ENCODE data around the gene EIF1AX. TPM values are rescaled to one million over a fixed set of nuclear protein-coding genes. Genes with fewer than 3 reads are reported as not detected.

EIF1AX gene
- polyA plus RNA-seq, 1 donor from 2014 or later: 67.1 TPM

GRCh38 chrX:20159797-20160385 is 18.3 kb upstream of the EIF1AX start:
- no peaks in the 10 kb centered on the region for H3K79me2 ChIP-seq (replicated peaks; ENCODE audit: insufficient read depth, low read length)
- TF ChIP-seq SMC3 (conservative IDR thresholded peaks at IDR 0.05; ENCODE audit: poor library complexity): no peak
- TF ChIP-seq CTCF (IDR thresholded peaks at IDR 0.05; ENCODE audit: poor library complexity, severe bottlenecking): no peak
- TF ChIP-seq EZH2 (IDR thresholded peaks at IDR 0.05; ENCODE audit: borderline replicate concordance, insufficient read depth, low read length, poor library complexity, severe bottlenecking): no peak
- no peak for TF ChIP-seq MXI1 (conservative IDR thresholded peaks at IDR 0.05; ENCODE audit: poor library complexity, severe bottlenecking)
- TF ChIP-seq, protein P1, sequence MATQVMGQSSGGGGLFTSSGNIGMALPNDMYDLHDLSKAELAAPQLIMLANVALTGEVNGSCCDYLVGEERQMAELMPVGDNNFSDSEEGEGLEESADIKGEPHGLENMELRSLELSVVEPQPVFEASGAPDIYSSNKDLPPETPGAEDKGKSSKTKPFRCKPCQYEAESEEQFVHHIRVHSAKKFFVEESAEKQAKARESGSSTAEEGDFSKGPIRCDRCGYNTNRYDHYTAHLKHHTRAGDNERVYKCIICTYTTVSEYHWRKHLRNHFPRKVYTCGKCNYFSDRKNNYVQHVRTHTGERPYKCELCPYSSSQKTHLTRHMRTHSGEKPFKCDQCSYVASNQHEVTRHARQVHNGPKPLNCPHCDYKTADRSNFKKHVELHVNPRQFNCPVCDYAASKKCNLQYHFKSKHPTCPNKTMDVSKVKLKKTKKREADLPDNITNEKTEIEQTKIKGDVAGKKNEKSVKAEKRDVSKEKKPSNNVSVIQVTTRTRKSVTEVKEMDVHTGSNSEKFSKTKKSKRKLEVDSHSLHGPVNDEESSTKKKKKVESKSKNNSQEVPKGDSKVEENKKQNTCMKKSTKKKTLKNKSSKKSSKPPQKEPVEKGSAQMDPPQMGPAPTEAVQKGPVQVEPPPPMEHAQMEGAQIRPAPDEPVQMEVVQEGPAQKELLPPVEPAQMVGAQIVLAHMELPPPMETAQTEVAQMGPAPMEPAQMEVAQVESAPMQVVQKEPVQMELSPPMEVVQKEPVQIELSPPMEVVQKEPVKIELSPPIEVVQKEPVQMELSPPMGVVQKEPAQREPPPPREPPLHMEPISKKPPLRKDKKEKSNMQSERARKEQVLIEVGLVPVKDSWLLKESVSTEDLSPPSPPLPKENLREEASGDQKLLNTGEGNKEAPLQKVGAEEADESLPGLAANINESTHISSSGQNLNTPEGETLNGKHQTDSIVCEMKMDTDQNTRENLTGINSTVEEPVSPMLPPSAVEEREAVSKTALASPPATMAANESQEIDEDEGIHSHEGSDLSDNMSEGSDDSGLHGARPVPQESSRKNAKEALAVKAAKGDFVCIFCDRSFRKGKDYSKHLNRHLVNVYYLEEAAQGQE (IDR thresholded peaks at IDR 0.05; ENCODE audit: borderline replicate concordance): no peak
- no peak for TF ChIP-seq TAF1 (IDR thresholded peaks at IDR 0.05; ENCODE audit: low read depth)
- TF ChIP-seq POLR2AphosphoS5 (IDR thresholded peaks at IDR 0.05): no peak
- no peak for TF ChIP-seq EP300 (conservative IDR thresholded peaks at IDR 0.05; ENCODE audit: poor library complexity, severe bottlenecking)
- TF ChIP-seq RAD21 (conservative IDR thresholded peaks at IDR 0.05): no peak
- no peak overlapping the region for H3K4me3 ChIP-seq (ENCODE audit: low read length)
- H3F3A ChIP-seq (ENCODE audit: insufficient read depth, low read length, poor library complexity, severe bottlenecking): no peaks in the 10 kb centered on the region
- H3K36me3 ChIP-seq (ENCODE audit: insufficient read depth, low read length): no peaks in the 10 kb centered on the region
- no peaks in the 10 kb centered on the region for H3K9me2 ChIP-seq (ENCODE audit: insufficient read depth, low read length)
- H4K20me1 ChIP-seq (ENCODE audit: insufficient read depth): no peaks in the 10 kb centered on the region
- no peak overlapping the region for H2AFZ ChIP-seq (ENCODE audit: low read depth, low read length)
- no peak overlapping the region for H3K9ac ChIP-seq (ENCODE audit: low read length)
- H3K27me3 ChIP-seq (ENCODE audit: insufficient read depth, low read depth, low read length): no peaks in the 10 kb centered on the region
- no peak overlapping the region for H3K27ac ChIP-seq (ENCODE audit: low read length)
- no peaks in the 10 kb centered on the region for H3K9me3 ChIP-seq (ENCODE audit: low read length)
- H3K4me2 ChIP-seq (ENCODE audit: low read length): no peak overlapping the region

GRCh38 chrX:20151689-20152088 is 10.1 kb upstream of the EIF1AX start:
- Histone ChIP-seq H4K20me1 (ENCODE audit: insufficient read depth) (no peaks in the 10 kb centered on the region), H3K27me3 (ENCODE audit: insufficient read depth, low read depth, low read length) (no peaks in the 10 kb centered on the region)

More at GRCh38 chrX:20151689-20152088, 10.1 kb upstream of the EIF1AX start:
- Histone ChIP-seq H3K36me3 (ENCODE audit: insufficient read depth, low read length) (no peaks in the 10 kb centered on the region), H3K27ac (ENCODE audit: low read length) (no peak overlapping the region), H3K4me3 (ENCODE audit: low read length) (no peak overlapping the region), H3K4me2 (ENCODE audit: low read length) (no peak overlapping the region), H2AFZ (ENCODE audit: low read depth, low read length) (no peak overlapping the region), H3K79me2 (replicated peaks; ENCODE audit: insufficient read depth, low read length) (no peaks in the 10 kb centered on the region), H3K9me3 (ENCODE audit: low read length) (no peaks in the 10 kb centered on the region), H3K9ac (ENCODE audit: low read length) (no peak overlapping the region), H3F3A (ENCODE audit: insufficient read depth, low read length, poor library complexity, severe bottlenecking) (no peaks in the 10 kb centered on the region), H3K9me2 (ENCODE audit: insufficient read depth, low read length) (no peaks in the 10 kb centered on the region)
- TF ChIP-seq TAF1 (IDR thresholded peaks at IDR 0.05; ENCODE audit: low read depth) (no peak), CTCF (IDR thresholded peaks at IDR 0.05; ENCODE audit: poor library complexity, severe bottlenecking) (no peak), EZH2 (IDR thresholded peaks at IDR 0.05; ENCODE audit: borderline replicate concordance, insufficient read depth, low read length, poor library complexity, severe bottlenecking) (no peak), EP300 (conservative IDR thresholded peaks at IDR 0.05; ENCODE audit: poor library complexity, severe bottlenecking) (no peak), POLR2AphosphoS5 (IDR thresholded peaks at IDR 0.05) (no peak), MXI1 (conservative IDR thresholded peaks at IDR 0.05; ENCODE audit: poor library complexity, severe bottlenecking) (no peak), SMC3 (conservative IDR thresholded peaks at IDR 0.05; ENCODE audit: poor library complexity) (no peak), RAD21 (conservative IDR thresholded peaks at IDR 0.05) (no peak)
- TF ChIP-seq, protein P1 (IDR thresholded peaks at IDR 0.05; ENCODE audit: borderline replicate concordance): no peak
